Kidney epithelial cell (primary cell): ENCODE results near the gene SPHKAP. TPM values are rescaled to one million over a fixed set of nuclear protein-coding genes. Genes with fewer than 3 reads are reported as not detected.

ENCODE experiments used
- DNase-seq: peaks from one replicate; pipeline ENCODE4 v3.0.0-alpha.2; 2010; ENCODE audit warnings: low read depth
- H3K27me3 ChIP-seq: 2 replicates; pipeline ENCODE4 v1.6.0; 2011; ENCODE audit warnings: low read length; ENCODE audit not compliant: control insufficient read depth, insufficient read depth
- H3K36me3 ChIP-seq: 2 replicates; pipeline ENCODE4 v1.5.1; 2011; ENCODE audit warnings: low read length; ENCODE audit not compliant: control insufficient read depth, insufficient read depth
- H3K4me3 ChIP-seq: 2 replicates; pipeline ENCODE4 v1.5.1; 2011; ENCODE audit warnings: low read depth, mild to moderate bottlenecking, control low read depth, low read length
- total RNA-seq: library from RNA; depleted of rRNA; stranded (reverse); fragments of >200 nt; gene quantifications from 2 replicates; pipeline ENCODE4 v1.2.3, GENCODE V29; 2015
- TF ChIP-seq, protein P1 (sequence below): IDR thresholded peaks from 2 replicates; pipeline ENCODE4 v1.5.1; 2011; ENCODE audit warnings: mild to moderate bottlenecking, moderate library complexity, low read length, control low read depth, inconsistent platforms; ENCODE audit not compliant: insufficient read depth, poor library complexity, severe bottlenecking

SPHKAP gene
- total RNA-seq, 1 donor from 2014 or later: 0.17 TPM

GRCh38 chr2:228167290-228167689 lies 14.2 kb downstream of the SPHKAP start:
- Histone ChIP-seq H3K4me3 (no peak overlapping the region), H3K27me3 (no peaks in the 10 kb centered on the region), H3K36me3 (no peaks in the 10 kb centered on the region)
- DNase-seq: no peak
- TF ChIP-seq, protein P1, sequence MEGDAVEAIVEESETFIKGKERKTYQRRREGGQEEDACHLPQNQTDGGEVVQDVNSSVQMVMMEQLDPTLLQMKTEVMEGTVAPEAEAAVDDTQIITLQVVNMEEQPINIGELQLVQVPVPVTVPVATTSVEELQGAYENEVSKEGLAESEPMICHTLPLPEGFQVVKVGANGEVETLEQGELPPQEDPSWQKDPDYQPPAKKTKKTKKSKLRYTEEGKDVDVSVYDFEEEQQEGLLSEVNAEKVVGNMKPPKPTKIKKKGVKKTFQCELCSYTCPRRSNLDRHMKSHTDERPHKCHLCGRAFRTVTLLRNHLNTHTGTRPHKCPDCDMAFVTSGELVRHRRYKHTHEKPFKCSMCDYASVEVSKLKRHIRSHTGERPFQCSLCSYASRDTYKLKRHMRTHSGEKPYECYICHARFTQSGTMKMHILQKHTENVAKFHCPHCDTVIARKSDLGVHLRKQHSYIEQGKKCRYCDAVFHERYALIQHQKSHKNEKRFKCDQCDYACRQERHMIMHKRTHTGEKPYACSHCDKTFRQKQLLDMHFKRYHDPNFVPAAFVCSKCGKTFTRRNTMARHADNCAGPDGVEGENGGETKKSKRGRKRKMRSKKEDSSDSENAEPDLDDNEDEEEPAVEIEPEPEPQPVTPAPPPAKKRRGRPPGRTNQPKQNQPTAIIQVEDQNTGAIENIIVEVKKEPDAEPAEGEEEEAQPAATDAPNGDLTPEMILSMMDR: no peak

DNA sequence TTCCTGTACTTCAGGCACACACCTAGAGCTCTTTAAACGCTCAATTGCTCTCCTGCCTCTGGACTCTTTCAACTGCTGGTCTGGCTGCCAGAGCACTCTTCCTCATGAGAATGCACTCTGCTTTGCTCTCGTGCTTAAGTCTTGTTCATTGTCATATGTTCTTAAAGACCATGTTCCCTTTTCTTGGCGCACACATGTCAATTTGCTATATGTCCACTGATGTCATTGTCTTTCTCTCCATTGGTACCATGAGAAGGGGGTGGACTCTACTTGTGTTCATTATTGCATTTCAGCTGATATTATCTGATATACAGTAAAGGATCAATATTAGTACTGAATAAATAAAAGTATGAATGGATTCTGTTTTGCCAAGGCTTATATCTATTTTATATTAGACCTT lies 16.8 kb downstream of the SPHKAP start:
- no peaks in the 10 kb centered on the region for H3K27me3 ChIP-seq
- no peaks in the 10 kb centered on the region for H3K36me3 ChIP-seq
- H3K4me3 ChIP-seq: no peak overlapping the region
- no peak for DNase-seq
- TF ChIP-seq, protein P1: no peak

GRCh38 chr2:228157841-228158240 lies 23.6 kb downstream of the SPHKAP start:
- H3K27me3 ChIP-seq: no peaks in the 10 kb centered on the region
- H3K36me3 ChIP-seq: no peaks in the 10 kb centered on the region
- DNase-seq: no peak
- TF ChIP-seq, protein P1: no peak
- no peak overlapping the region for H3K4me3 ChIP-seq

DNA sequence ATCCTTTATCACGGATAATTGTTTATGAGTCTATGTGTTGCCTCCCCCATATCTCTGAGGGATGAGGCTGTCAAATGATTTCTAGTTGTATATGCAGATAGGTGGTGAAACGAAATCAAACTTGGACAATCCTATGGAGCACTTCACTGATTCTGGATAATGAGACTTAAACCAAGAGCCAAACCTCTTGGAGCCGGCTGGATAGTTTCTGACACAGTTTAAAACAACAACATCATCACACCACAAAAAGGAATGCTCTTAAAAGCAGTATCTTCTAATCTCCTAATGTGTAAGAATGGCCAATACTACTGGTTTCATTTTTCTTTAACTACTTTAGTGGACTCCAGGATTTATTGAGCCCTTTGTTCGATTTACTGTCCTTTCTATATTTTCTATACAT lies 36.5 kb downstream of the SPHKAP start:
- Histone ChIP-seq H3K27me3 (no peaks in the 10 kb centered on the region), H3K4me3 (no peak overlapping the region), H3K36me3 (no peaks in the 10 kb centered on the region)
- DNase-seq: no peak
- TF ChIP-seq, protein P1: no peak

DNA sequence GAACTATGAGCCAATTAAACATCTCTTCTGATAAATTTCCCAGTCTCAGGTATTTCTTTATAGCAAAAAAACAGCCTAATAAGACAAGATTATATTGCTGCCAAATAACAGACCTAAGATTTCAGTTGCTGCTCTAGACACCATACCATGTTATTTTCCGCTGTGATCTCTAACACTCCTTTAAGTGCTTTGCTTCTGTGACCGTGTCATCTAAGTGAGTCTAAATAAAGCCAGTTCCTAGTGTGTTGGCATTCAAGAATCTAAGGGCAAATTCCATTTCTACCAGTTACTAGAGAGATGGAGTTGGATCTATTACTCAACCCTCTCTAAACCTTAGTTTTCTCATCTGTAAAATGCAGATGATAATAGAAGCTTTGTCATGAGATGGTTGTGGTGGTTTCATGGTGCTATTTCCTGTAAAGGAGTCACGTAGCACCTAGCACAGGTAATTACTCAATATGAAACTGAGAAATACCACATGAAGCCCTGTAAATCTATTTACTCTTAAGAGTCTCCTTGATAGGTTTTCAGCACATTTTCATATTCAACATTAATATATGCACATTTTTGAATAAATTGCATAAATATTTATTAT lies 40.5 kb downstream of the SPHKAP start:
- Histone ChIP-seq H3K36me3 (no peaks in the 10 kb centered on the region), H3K4me3 (no peak overlapping the region), H3K27me3 (no peaks in the 10 kb centered on the region)
- TF ChIP-seq, protein P1: no peak
- no peak for DNase-seq

DNA sequence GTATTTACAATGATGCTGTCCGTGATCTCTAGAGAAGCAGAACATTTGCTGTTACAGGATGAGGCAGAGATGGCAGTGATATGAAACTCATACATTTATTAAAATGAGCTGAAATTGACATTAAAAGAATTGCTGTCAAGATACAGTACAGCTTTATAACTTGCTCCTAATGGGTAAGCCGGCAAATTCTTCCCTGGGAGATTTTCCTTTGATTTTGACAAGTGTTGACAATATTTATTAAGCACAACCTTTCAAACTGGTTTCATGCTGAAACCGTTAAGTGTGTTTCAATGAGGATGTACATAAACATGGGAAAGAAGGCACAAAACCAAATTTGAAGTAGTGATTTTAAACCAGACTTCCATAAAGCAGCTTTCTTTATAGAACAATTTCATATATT lies 45.5 kb downstream of the SPHKAP start:
- H3K27me3 ChIP-seq: no peaks in the 10 kb centered on the region
- TF ChIP-seq, protein P1: no peak
- DNase-seq: no peak
- no peaks in the 10 kb centered on the region for H3K36me3 ChIP-seq
- H3K4me3 ChIP-seq: no peak overlapping the region
